Measurements from ENCODE around the gene PIGB.

The PIGB gene

GRCh38 chr15:55348281-55348778 lies 29.3 kb downstream of the PIGB start:
- Histone ChIP-seq H3K9ac (ENCODE audit: low read depth in 1 of 2, low read length in 2 of 2) (no peak overlapping the region), H3K27ac (ENCODE audit: low read depth, low read length) (no peak overlapping the region), H3K27me3 (ENCODE audit: control insufficient read depth in 1 of 2, insufficient read depth in 2 of 2, low read length in 2 of 2) (no peaks in the 10 kb centered on the region), H3K4me1 (ENCODE audit: control insufficient read depth in 1 of 2, insufficient read depth in 2 of 2, low read length in 2 of 2) (no peaks in the 10 kb centered on the region), H3K36me3 (ENCODE audit: control insufficient read depth in 1 of 2, insufficient read depth in 2 of 2, low read length in 2 of 2) (peaks cover 9 to 16% of the 10 kb centered on the region in 2 donors), H3K9me3 (ENCODE audit: control insufficient read depth in 1 of 2, low read length in 2 of 2) (no peaks in the 10 kb centered on the region), H3K4me3 (ENCODE audit: low read depth in 1 of 2, low read length in 2 of 2) (no peak overlapping the region)

- no peak overlapping the region for H3K9ac ChIP-seq (ENCODE audit: low read depth in 1 of 2, low read length in 2 of 2)
- H3K36me3 ChIP-seq (ENCODE audit: control insufficient read depth in 1 of 2, insufficient read depth in 2 of 2, low read length in 2 of 2): peaks cover 9 to 13% of the 10 kb centered on the region in 2 donors
- H3K9me3 ChIP-seq (ENCODE audit: control insufficient read depth in 1 of 2, low read length in 2 of 2): no peaks in the 10 kb centered on the region
- no peaks in the 10 kb centered on the region for H3K4me1 ChIP-seq (ENCODE audit: control insufficient read depth in 1 of 2, insufficient read depth in 2 of 2, low read length in 2 of 2)
- H3K27me3 ChIP-seq (ENCODE audit: control insufficient read depth in 1 of 2, insufficient read depth in 2 of 2, low read length in 2 of 2): no peaks in the 10 kb centered on the region
- no peak overlapping the region for H3K27ac ChIP-seq (ENCODE audit: low read depth, low read length)
- H3K4me3 ChIP-seq (ENCODE audit: low read depth in 1 of 2, low read length in 2 of 2): no peak overlapping the region
Observed at GRCh38 chr15:55349282-55349681, 30.3 kb downstream of the PIGB start.

GRCh38 chr15:55353025-55353424 lies 34.0 kb downstream of the PIGB start:
- no peak overlapping the region for H3K4me3 ChIP-seq (ENCODE audit: low read depth in 1 of 2, low read length in 2 of 2)
- no peak overlapping the region for H3K27ac ChIP-seq (ENCODE audit: low read depth, low read length)
- no peak overlapping the region for H3K9ac ChIP-seq (ENCODE audit: low read depth in 1 of 2, low read length in 2 of 2)
- H3K9me3 ChIP-seq (ENCODE audit: control insufficient read depth in 1 of 2, low read length in 2 of 2): no peaks in the 10 kb centered on the region
- no peaks in the 10 kb centered on the region for H3K27me3 ChIP-seq (ENCODE audit: control insufficient read depth in 1 of 2, insufficient read depth in 2 of 2, low read length in 2 of 2)
- no peaks in the 10 kb centered on the region for H3K4me1 ChIP-seq (ENCODE audit: control insufficient read depth in 1 of 2, insufficient read depth in 2 of 2, low read length in 2 of 2)
- peaks cover 4 to 16% of the 10 kb centered on the region in 2 donors for H3K36me3 ChIP-seq (ENCODE audit: control insufficient read depth in 1 of 2, insufficient read depth in 2 of 2, low read length in 2 of 2)

GRCh38 chr15:55356985-55357585 lies 38.1 kb downstream of the PIGB start:
- H3K36me3 ChIP-seq (ENCODE audit: control insufficient read depth in 1 of 2, insufficient read depth in 2 of 2, low read length in 2 of 2): peaks cover 3 to 20% of the 10 kb centered on the region in 2 donors

GRCh38 chr15:55357774-55358173 lies 38.8 kb downstream of the PIGB start:
- Histone ChIP-seq H3K9me3 (ENCODE audit: control insufficient read depth in 1 of 2, low read length in 2 of 2) (no peaks in the 10 kb centered on the region), H3K4me1 (ENCODE audit: control insufficient read depth in 1 of 2, insufficient read depth in 2 of 2, low read length in 2 of 2) (no peaks in the 10 kb centered on the region), H3K36me3 (ENCODE audit: control insufficient read depth in 1 of 2, insufficient read depth in 2 of 2, low read length in 2 of 2) (peaks cover 3 to 20% of the 10 kb centered on the region in 2 donors), H3K27ac (ENCODE audit: low read depth, low read length) (no peak overlapping the region), H3K27me3 (ENCODE audit: control insufficient read depth in 1 of 2, insufficient read depth in 2 of 2, low read length in 2 of 2) (no peaks in the 10 kb centered on the region), H3K9ac (ENCODE audit: low read depth in 1 of 2, low read length in 2 of 2) (no peak overlapping the region), H3K4me3 (ENCODE audit: low read depth in 1 of 2, low read length in 2 of 2) (no peak overlapping the region)

More at GRCh38 chr15:55356985-55357585, 38.1 kb downstream of the PIGB start:
- Histone ChIP-seq H3K9me3 (ENCODE audit: control insufficient read depth in 1 of 2, low read length in 2 of 2) (no peaks in the 10 kb centered on the region), H3K27ac (ENCODE audit: low read depth, low read length) (no peak overlapping the region), H3K9ac (ENCODE audit: low read depth in 1 of 2, low read length in 2 of 2) (no peak overlapping the region), H3K4me1 (ENCODE audit: control insufficient read depth in 1 of 2, insufficient read depth in 2 of 2, low read length in 2 of 2) (no peaks in the 10 kb centered on the region), H3K4me3 (ENCODE audit: low read depth in 1 of 2, low read length in 2 of 2) (no peak overlapping the region), H3K27me3 (ENCODE audit: control insufficient read depth in 1 of 2, insufficient read depth in 2 of 2, low read length in 2 of 2) (no peaks in the 10 kb centered on the region)

- H3K4me1 ChIP-seq (ENCODE audit: control insufficient read depth in 1 of 2, insufficient read depth in 2 of 2, low read length in 2 of 2): no peaks in the 10 kb centered on the region
- H3K9ac ChIP-seq (ENCODE audit: low read depth in 1 of 2, low read length in 2 of 2): no peak overlapping the region
- no peaks in the 10 kb centered on the region for H3K9me3 ChIP-seq (ENCODE audit: control insufficient read depth in 1 of 2, low read length in 2 of 2)
- no peak overlapping the region for H3K27ac ChIP-seq (ENCODE audit: low read depth, low read length)
- no peaks in the 10 kb centered on the region for H3K27me3 ChIP-seq (ENCODE audit: control insufficient read depth in 1 of 2, insufficient read depth in 2 of 2, low read length in 2 of 2)
- H3K4me3 ChIP-seq (ENCODE audit: low read depth in 1 of 2, low read length in 2 of 2): no peak overlapping the region
- peaks cover 3 to 20% of the 10 kb centered on the region in 2 donors for H3K36me3 ChIP-seq (ENCODE audit: control insufficient read depth in 1 of 2, insufficient read depth in 2 of 2, low read length in 2 of 2)
Observed at GRCh38 chr15:55358471-55358870, 39.4 kb downstream of the PIGB start.

GRCh38 chr15:55360256-55360655 lies 41.2 kb downstream of the PIGB start:
- H3K4me3 ChIP-seq (ENCODE audit: low read depth in 1 of 2, low read length in 2 of 2): no peak overlapping the region
- H3K27ac ChIP-seq (ENCODE audit: low read depth, low read length): no peak overlapping the region
- peaks cover 3 to 20% of the 10 kb centered on the region in 2 donors for H3K36me3 ChIP-seq (ENCODE audit: control insufficient read depth in 1 of 2, insufficient read depth in 2 of 2, low read length in 2 of 2)
- H3K27me3 ChIP-seq (ENCODE audit: control insufficient read depth in 1 of 2, insufficient read depth in 2 of 2, low read length in 2 of 2): no peaks in the 10 kb centered on the region
- no peaks in the 10 kb centered on the region for H3K4me1 ChIP-seq (ENCODE audit: control insufficient read depth in 1 of 2, insufficient read depth in 2 of 2, low read length in 2 of 2)
- H3K9me3 ChIP-seq (ENCODE audit: control insufficient read depth in 1 of 2, low read length in 2 of 2): no peaks in the 10 kb centered on the region
- no peak overlapping the region for H3K9ac ChIP-seq (ENCODE audit: low read depth in 1 of 2, low read length in 2 of 2)

- H3K4me3 ChIP-seq (ENCODE audit: low read depth in 1 of 2, low read length in 2 of 2): no peak overlapping the region
- no peaks in the 10 kb centered on the region for H3K4me1 ChIP-seq (ENCODE audit: control insufficient read depth in 1 of 2, insufficient read depth in 2 of 2, low read length in 2 of 2)
- H3K9ac ChIP-seq (ENCODE audit: low read depth in 1 of 2, low read length in 2 of 2): no peak overlapping the region
- H3K27ac ChIP-seq (ENCODE audit: low read depth, low read length): no peak overlapping the region
- peaks cover 3 to 16% of the 10 kb centered on the region in 2 donors for H3K36me3 ChIP-seq (ENCODE audit: control insufficient read depth in 1 of 2, insufficient read depth in 2 of 2, low read length in 2 of 2)
- no peaks in the 10 kb centered on the region for H3K27me3 ChIP-seq (ENCODE audit: control insufficient read depth in 1 of 2, insufficient read depth in 2 of 2, low read length in 2 of 2)
- no peaks in the 10 kb centered on the region for H3K9me3 ChIP-seq (ENCODE audit: control insufficient read depth in 1 of 2, low read length in 2 of 2)
Observed at GRCh38 chr15:55361048-55361447, 42.0 kb downstream of the PIGB start.

GRCh38 chr15:55362641-55363040 lies 43.6 kb downstream of the PIGB start:
- no peak overlapping the region for H3K4me3 ChIP-seq (ENCODE audit: low read depth in 1 of 2, low read length in 2 of 2)
- H3K27me3 ChIP-seq (ENCODE audit: control insufficient read depth in 1 of 2, insufficient read depth in 2 of 2, low read length in 2 of 2): no peaks in the 10 kb centered on the region
- H3K4me1 ChIP-seq (ENCODE audit: control insufficient read depth in 1 of 2, insufficient read depth in 2 of 2, low read length in 2 of 2): no peaks in the 10 kb centered on the region
- H3K9ac ChIP-seq (ENCODE audit: low read depth in 1 of 2, low read length in 2 of 2): no peak overlapping the region
- H3K36me3 ChIP-seq (ENCODE audit: control insufficient read depth in 1 of 2, insufficient read depth in 2 of 2, low read length in 2 of 2): peaks cover 3 to 7% of the 10 kb centered on the region in 2 donors
- H3K9me3 ChIP-seq (ENCODE audit: control insufficient read depth in 1 of 2, low read length in 2 of 2): no peaks in the 10 kb centered on the region
- no peak overlapping the region for H3K27ac ChIP-seq (ENCODE audit: low read depth, low read length)

- Histone ChIP-seq H3K27me3 (ENCODE audit: control insufficient read depth in 1 of 2, insufficient read depth in 2 of 2, low read length in 2 of 2) (no peaks in the 10 kb centered on the region), H3K4me3 (ENCODE audit: low read depth in 1 of 2, low read length in 2 of 2) (no peak overlapping the region), H3K27ac (ENCODE audit: low read depth, low read length) (no peak overlapping the region), H3K4me1 (ENCODE audit: control insufficient read depth in 1 of 2, insufficient read depth in 2 of 2, low read length in 2 of 2) (no peaks in the 10 kb centered on the region), H3K9me3 (ENCODE audit: control insufficient read depth in 1 of 2, low read length in 2 of 2) (no peaks in the 10 kb centered on the region), H3K36me3 (ENCODE audit: control insufficient read depth in 1 of 2, insufficient read depth in 2 of 2, low read length in 2 of 2) (peaks cover 0 to 15% of the 10 kb centered on the region in 2 donors), H3K9ac (ENCODE audit: low read depth in 1 of 2, low read length in 2 of 2) (no peak overlapping the region)
Observed at GRCh38 chr15:55366981-55367380, 48.0 kb downstream of the PIGB start.
